RWPE1 (cell line): Measurements from ENCODE around the gene RALGDS.
A peak's percentile ranks its signal among the peaks of the same experiment; 100 is the strongest.

ENCODE experiments used
- CTCF ChIA-PET: fragments of 350-600 bp; sonication (Branson Sonifier 250); formaldehyde crosslinking; extraction: SDS; loops from one replicate; lab custom pipeline; 2021; lab: Yijun Ruan, JAX
- POLR2A ChIA-PET: fragments of 400-600 bp; formaldehyde crosslinking; extraction: SDS; loops from one replicate; lab custom pipeline; 2020; ENCODE audit warnings: antibody characterized with exemption; ENCODE audit not compliant: low non-redundant PET; lab: Yijun Ruan, JAX
- DNase-seq: peaks from one replicate; pipeline ENCODE4 v3.0.0; 2012; ENCODE audit warnings: low spot score
- H3K27ac ChIP-seq: fragments of 450-650 bp; 2 replicates; pipeline ENCODE4 v1.5.1; 2017
- TF ChIP-seq, protein P1 (sequence below): fragments of 450-650 bp; conservative IDR thresholded peaks from 2 replicates; pipeline ENCODE4 v1.5.1; 2017; ENCODE audit warnings: low read depth, mild to moderate bottlenecking

RALGDS gene

DNA sequence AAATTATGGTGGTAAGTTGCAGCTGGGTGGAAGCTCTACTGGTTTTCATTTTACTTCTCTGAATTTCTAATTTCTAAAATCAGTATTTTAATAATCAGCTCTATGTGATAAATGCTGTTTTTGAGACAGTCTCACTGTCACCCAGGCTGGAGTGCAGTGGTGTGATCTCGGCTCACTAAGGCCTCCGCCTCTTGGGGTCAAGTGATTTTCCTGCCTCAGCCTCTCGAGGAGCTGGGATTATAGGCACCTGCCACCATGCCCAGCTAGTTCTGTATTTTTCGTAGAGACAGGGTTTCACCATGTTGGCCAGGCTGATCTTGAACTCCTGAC lies 1.5 kb upstream of the RALGDS start:
- peak overlapping the region; percentile 93 for H3K27ac ChIP-seq
- DNase-seq, result no peak
- TF ChIP-seq, protein P1, sequence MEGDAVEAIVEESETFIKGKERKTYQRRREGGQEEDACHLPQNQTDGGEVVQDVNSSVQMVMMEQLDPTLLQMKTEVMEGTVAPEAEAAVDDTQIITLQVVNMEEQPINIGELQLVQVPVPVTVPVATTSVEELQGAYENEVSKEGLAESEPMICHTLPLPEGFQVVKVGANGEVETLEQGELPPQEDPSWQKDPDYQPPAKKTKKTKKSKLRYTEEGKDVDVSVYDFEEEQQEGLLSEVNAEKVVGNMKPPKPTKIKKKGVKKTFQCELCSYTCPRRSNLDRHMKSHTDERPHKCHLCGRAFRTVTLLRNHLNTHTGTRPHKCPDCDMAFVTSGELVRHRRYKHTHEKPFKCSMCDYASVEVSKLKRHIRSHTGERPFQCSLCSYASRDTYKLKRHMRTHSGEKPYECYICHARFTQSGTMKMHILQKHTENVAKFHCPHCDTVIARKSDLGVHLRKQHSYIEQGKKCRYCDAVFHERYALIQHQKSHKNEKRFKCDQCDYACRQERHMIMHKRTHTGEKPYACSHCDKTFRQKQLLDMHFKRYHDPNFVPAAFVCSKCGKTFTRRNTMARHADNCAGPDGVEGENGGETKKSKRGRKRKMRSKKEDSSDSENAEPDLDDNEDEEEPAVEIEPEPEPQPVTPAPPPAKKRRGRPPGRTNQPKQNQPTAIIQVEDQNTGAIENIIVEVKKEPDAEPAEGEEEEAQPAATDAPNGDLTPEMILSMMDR, result no peak
- POLR2A ChIA-PET, result no interaction called here
- CTCF ChIA-PET, result interaction anchor here (0.6 to 1.4 kb wide), 4 partner anchors 10 to 25 kb away, joined by 4 to 8 read pairs (median 7); no protein-coding TSS in a partner anchor

DNA sequence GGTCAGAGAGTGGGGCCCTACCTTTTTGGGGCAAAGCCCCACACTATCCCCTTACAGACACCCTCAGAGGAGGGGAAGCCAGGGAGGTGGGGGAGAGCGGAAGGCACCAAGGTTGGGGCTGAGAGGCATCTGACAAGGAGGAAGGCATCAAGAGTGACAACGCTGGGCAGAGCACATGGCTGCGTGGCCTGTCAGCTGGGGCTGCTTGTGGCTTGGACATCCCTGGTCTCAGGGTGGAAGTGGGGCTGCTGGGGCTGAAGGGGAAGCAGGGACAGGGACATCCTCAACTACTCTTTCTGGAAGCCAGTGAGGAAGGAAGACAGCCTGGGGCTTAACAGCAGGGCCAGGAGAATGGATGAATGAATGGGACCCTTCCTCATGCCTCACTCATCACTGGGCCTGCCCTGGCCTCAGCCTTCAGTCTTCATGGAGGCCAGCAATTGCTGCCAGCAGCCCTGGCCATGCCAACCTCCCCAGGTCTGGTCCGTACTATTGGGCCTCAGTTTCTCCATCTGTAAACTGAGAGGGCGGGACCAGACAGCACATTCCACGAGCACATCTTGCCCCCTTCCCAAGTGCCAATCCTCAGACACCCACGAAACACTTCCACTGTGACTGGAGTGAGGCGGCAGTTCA lies 993 bp upstream of the RALGDS start:
- ChIA-PET CTCF (interaction anchor here (0.5 to 1.4 kb wide), 5 partner anchors 22 to 220 kb away, joined by 3 to 8 read pairs (median 7); no protein-coding TSS in a partner anchor), POLR2A (no interaction called here)
- TF ChIP-seq, protein P1, result no peak
- no peak for DNase-seq
- peak overlapping the region; percentile 93 for H3K27ac ChIP-seq

DNA sequence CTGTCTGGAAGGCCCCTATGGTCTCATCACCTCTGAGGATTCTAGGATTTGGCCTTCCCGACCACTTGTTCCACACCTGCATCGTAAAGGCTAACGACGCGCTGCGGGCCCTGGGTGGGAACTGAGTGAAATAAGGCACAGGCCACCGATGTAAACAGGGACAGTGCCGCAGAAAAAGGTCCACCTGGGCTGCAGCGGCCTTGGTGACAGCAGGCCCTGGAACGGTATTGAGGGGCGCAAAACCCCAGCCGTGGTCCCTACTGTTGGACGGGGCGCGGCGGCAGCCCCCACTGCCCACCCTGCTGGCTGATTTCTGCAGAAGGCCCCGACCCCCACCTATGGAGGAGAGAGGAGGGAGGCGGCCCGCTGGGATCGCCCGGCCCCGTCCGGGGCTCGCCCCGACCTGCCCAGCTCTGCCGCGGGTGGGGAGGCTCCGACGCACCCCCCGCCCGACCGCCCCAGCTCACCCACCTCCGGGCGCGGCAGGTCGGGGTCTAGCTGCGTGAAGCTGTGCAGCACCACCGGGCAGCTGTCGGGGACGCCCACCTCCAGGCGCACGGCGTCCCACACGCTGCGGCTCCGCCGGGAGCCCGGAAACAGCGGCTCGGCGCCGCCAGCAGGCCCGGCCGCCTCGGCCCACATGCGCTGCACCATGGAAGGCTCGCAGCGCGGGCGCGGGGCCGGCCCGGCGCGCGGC lies 391 bp downstream of the RALGDS start:
- POLR2A ChIA-PET, result interaction anchor here (0.8 to 1.1 kb wide), 2 partner anchors 9 to 55 kb away, joined by 3 to 4 read pairs; no protein-coding TSS in a partner anchor
- DNase-seq, result peak; percentile 72
- peak overlapping the region; percentile 93 for H3K27ac ChIP-seq
- TF ChIP-seq, protein P1, result no peak
- CTCF ChIA-PET, result interaction anchor here (0.5 to 1.0 kb wide), 3 partner anchors 24 to 200 kb away, joined by 3 to 4 read pairs (median 4); no protein-coding TSS in a partner anchor

DNA sequence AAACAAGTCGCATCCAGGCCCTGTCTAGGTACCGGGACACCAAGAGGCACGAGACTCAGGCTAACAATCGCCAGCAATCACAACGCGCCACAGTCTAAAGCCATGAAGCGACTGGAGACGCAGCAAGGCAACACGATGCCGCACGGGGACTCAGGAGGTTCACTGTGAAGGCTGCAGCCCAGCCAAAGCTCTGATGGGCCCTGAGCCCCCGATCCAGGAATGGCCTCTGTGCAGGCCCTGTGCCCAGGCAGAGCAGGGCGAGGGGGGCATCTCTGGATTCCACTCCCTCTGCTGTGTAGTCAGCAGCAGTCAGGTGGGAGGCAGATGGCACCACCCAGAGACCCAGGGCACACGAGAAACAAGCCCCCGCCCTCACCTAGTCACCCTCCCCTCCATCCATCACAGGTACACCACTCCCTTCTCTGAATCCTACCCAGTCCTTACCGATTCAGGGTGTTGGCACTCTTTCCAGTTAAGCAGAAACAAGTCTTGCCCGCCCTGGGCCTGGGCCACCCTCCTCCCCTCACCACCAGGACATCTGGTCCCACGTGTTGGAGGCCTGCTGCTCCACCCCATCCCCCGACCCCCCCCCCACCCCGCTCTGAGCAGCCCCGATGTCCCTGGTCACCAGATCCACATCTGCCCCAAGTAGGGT lies 1.1 kb downstream of the RALGDS start:
- H3K27ac ChIP-seq, result peak overlapping the region; percentile 93
- TF ChIP-seq, protein P1, result no peak
- ChIA-PET CTCF (interaction anchor here (0.5 to 2.5 kb wide), 3 partner anchors 24 to 199 kb away, joined by 4 to 21 read pairs (median 20); no protein-coding TSS in a partner anchor), POLR2A (interaction anchor here (0.8 to 1.1 kb wide), 2 partner anchors 8 to 56 kb away, joined by 3 to 4 read pairs; no protein-coding TSS in a partner anchor)
- peak; percentile 51 for DNase-seq

DNA sequence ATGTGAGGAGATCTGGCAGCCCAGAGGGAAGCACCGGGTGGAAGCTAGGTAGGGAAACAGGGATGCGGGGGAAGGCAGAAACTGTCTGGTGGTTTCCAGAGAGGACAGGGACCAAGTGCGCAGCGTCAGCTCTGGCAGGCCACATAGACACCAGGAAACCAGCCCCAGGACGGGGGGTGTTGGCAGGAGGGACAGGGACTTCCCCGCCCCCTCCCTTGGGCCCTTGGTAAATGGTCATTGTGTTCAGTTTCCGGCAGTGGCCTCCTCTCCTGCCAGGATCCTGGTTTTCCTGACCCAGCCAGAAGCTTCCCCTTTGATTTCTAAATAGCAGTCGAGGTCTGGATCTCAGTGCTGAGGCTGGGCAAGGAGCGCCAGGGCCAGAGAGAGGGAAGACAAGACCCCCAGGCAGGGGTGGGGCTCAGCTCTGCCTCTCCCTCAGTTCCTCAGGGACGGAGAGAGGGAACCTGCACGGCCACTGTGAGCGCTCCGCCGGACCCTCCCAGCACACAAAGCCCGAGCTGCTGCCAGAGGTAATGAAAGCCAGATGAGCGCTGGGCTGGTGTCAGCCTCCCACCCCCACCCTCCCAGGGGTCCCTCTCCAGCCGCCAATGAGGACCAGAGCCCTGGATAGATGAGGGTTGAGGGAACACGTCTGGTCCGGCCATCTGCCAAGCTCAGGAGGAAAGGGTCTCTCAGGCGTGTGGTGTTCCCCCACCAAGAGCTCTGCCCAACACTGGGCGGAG lies 1.8 kb downstream of the RALGDS start:
- no peak for DNase-seq
- ChIA-PET CTCF (interaction anchor here (0.7 to 2.5 kb wide), 4 partner anchors 16 to 71 kb away, joined by 3 to 21 read pairs (median 13); no protein-coding TSS in a partner anchor), POLR2A (no interaction called here)
- TF ChIP-seq, protein P1, result no peak
- peak overlapping the region; percentile 93 for H3K27ac ChIP-seq
